Neural progenitor cell (in vitro differentiated cells): ENCODE results near the gene FOXF2. TPM values are rescaled to one million over a fixed set of nuclear protein-coding genes. Genes with fewer than 3 reads are reported as not detected.
"Not testable (repeated sequence)": the region's sequence is repeated elsewhere in the genome, so short reads cannot be mapped to it uniquely, and the experiment has no call there.

ENCODE experiments used
- DNase-seq: peaks from one replicate; pipeline ENCODE4 v3.0.0-alpha.2; 2016; ENCODE audit warnings: low spot score
- H2AFZ ChIP-seq: fragments of 200-600 bp; sonication (generic); replicated peaks from 2 replicates; pipeline ENCODE4 v1.6.1; 2016; ENCODE audit warnings: antibody characterized with exemption
- H3F3A ChIP-seq: fragments of 200-600 bp; sonication (generic); 2 replicates; pipeline ENCODE4 v1.6.1; 2016; ENCODE audit warnings: antibody characterized with exemption, low read depth
- H3K27ac ChIP-seq: fragments of 200-600 bp; sonication (generic); 2 replicates; pipeline ENCODE4 v1.5.1; 2016; ENCODE audit warnings: mild to moderate bottlenecking
- H3K27me3 ChIP-seq: fragments of 200-600 bp; sonication (generic); 2 replicates; pipeline ENCODE4 v1.6.1; 2016; ENCODE audit warnings: mild to moderate bottlenecking, moderate library complexity
- H3K36me3 ChIP-seq: fragments of 200-600 bp; sonication (generic); 2 replicates; pipeline ENCODE4 v1.5.1; 2016
- H3K4me1 ChIP-seq: fragments of 200-600 bp; sonication (generic); 2 replicates; pipeline ENCODE4 v1.6.1; 2016; ENCODE audit warnings: mixed run types
- H3K4me2 ChIP-seq: fragments of 200-600 bp; sonication (generic); 2 replicates; pipeline ENCODE4 v1.6.1; 2016
- H3K4me3 ChIP-seq: fragments of 200-600 bp; sonication (generic); 2 replicates; pipeline ENCODE4 v1.5.1; 2016
- H3K79me2 ChIP-seq: fragments of 200-600 bp; sonication (generic); 2 replicates; pipeline ENCODE4 v1.6.1; 2016; ENCODE audit warnings: low read depth
- H3K9ac ChIP-seq: fragments of 200-600 bp; sonication (generic); 2 replicates; pipeline ENCODE4 v1.6.1; 2016
- H3K9me3 ChIP-seq: fragments of 200-600 bp; sonication (generic); 2 replicates; pipeline ENCODE4 v1.5.1; 2016; ENCODE audit warnings: low read depth
- H4K20me1 ChIP-seq: fragments of 200-600 bp; sonication (generic); 2 replicates; pipeline ENCODE4 v1.6.1; 2016; ENCODE audit warnings: low read depth
- H3K27ac Mint-ChIP-seq: 3 replicates; pipeline ENCODE4 v1.8.0; 2021; ENCODE audit warnings: mixed read lengths
- H3K27me3 Mint-ChIP-seq: 2 replicates; pipeline ENCODE4 v1.8.0; 2022; ENCODE audit warnings: low read depth, mild to moderate bottlenecking, inconsistent platforms, moderate library complexity, mixed read lengths; ENCODE audit not compliant: insufficient read depth
- H3K36me3 Mint-ChIP-seq: 3 replicates; pipeline ENCODE4 v1.8.0; 2021; ENCODE audit warnings: mixed read lengths
- H3K4me1 Mint-ChIP-seq: 3 replicates; pipeline ENCODE4 v1.8.0; 2021; ENCODE audit warnings: mixed read lengths
- H3K4me3 Mint-ChIP-seq: 3 replicates; pipeline ENCODE4 v1.8.0; 2021; ENCODE audit warnings: mild to moderate bottlenecking, moderate library complexity, mixed read lengths
- H3K9me3 Mint-ChIP-seq: 3 replicates; pipeline ENCODE4 v1.8.0; 2020; ENCODE audit warnings: mixed read lengths
- CTCF ChIP-seq: fragments of 200-600 bp; sonication (generic); IDR thresholded peaks from 2 replicates; pipeline ENCODE4 v1.5.1; 2017; ENCODE audit warnings: antibody characterized with exemption, mild to moderate bottlenecking
- EZH2 ChIP-seq: fragments of 200-600 bp; sonication (generic); IDR thresholded peaks from 2 replicates; pipeline ENCODE4 v1.6.1; 2017; ENCODE audit warnings: antibody characterized with exemption, mild to moderate bottlenecking, moderate library complexity
- EZH2phosphoT487 ChIP-seq: fragments of 200-600 bp; sonication (generic); IDR thresholded peaks from 2 replicates; pipeline ENCODE4 v1.6.1; 2017; ENCODE audit warnings: antibody characterized with exemption
- total RNA-seq: library from RNA; depleted of rRNA; stranded (reverse); fragments of >200 nt; gene quantifications from 2 replicates; pipeline ENCODE4 v1.2.3, GENCODE V29; 2015; ENCODE audit warnings: low replicate concordance

The FOXF2 gene
- total RNA-seq, 1 donor from 2014 or later = not detected

- Histone ChIP-seq H4K20me1 (no peaks in the 10 kb centered on the region), H3K9ac (no peak overlapping the region), H3K27ac (no peak overlapping the region), H3K4me2 (no peak overlapping the region), H3F3A (no peaks in the 10 kb centered on the region), H3K4me1 (peaks cover 15% of the 10 kb centered on the region), H3K79me2 (no peaks in the 10 kb centered on the region), H3K4me3 (no peak overlapping the region), H2AFZ (no peak overlapping the region), H3K36me3 (peaks cover 12% of the 10 kb centered on the region), H3K27me3 (no peaks in the 10 kb centered on the region), H3K9me3 (peaks cover 16% of the 10 kb centered on the region)
- peaks cover 16% of the 10 kb centered on the region for H3K4me1 Mint-ChIP-seq
- H3K27me3 Mint-ChIP-seq = no peaks in the 10 kb centered on the region
- no peak overlapping the region for H3K27ac Mint-ChIP-seq
- TF ChIP-seq EZH2phosphoT487 = no peak
- TF ChIP-seq CTCF = no peak
- TF ChIP-seq EZH2 = no peak
- no peak overlapping the region for H3K4me3 Mint-ChIP-seq
- peaks cover 36% of the 10 kb centered on the region for H3K9me3 Mint-ChIP-seq
- DNase-seq = no peak
- H3K36me3 Mint-ChIP-seq = no peaks in the 10 kb centered on the region
These were observed 37.9 kb upstream of the FOXF2 start for GRCh38 chr6:1351381-1352008.

GRCh38 chr6:1355068-1355467, 34.3 kb upstream of the FOXF2 start:
- H3K9me3 ChIP-seq = peaks cover 16% of the 10 kb centered on the region
- not testable (repeated sequence) for DNase-seq, H3K27ac Mint-ChIP-seq, H3K79me2 ChIP-seq, H3K4me1 ChIP-seq, H3K4me1 Mint-ChIP-seq, H2AFZ ChIP-seq, H3K4me3 ChIP-seq, H3K27ac ChIP-seq, H3K4me3 Mint-ChIP-seq, H3K27me3 Mint-ChIP-seq, H3K36me3 Mint-ChIP-seq, H3F3A ChIP-seq, H3K27me3 ChIP-seq, H3K9ac ChIP-seq, H4K20me1 ChIP-seq, H3K4me2 ChIP-seq
- H3K36me3 ChIP-seq = peaks cover 12% of the 10 kb centered on the region
- peaks cover 32% of the 10 kb centered on the region for H3K9me3 Mint-ChIP-seq

- Histone ChIP-seq H3K27me3 (peaks cover 32% of the 10 kb centered on the region), H3K4me1 (peaks cover 16% of the 10 kb centered on the region)
- H3K27ac ChIP-seq, H3K27me3 Mint-ChIP-seq, H3K4me2 ChIP-seq, H3K27ac Mint-ChIP-seq, H3K4me3 ChIP-seq, H3K79me2 ChIP-seq, H3K36me3 Mint-ChIP-seq, H3K9ac ChIP-seq, H3F3A ChIP-seq, H3K9me3 Mint-ChIP-seq, DNase-seq, H3K9me3 ChIP-seq, H4K20me1 ChIP-seq, H3K4me1 Mint-ChIP-seq, H3K36me3 ChIP-seq, H2AFZ ChIP-seq, H3K4me3 Mint-ChIP-seq: not testable (repeated sequence)
These were observed 27.7 kb upstream of the FOXF2 start for GRCh38 chr6:1361717-1362116.

- Histone ChIP-seq H3K4me1 (peaks cover 16% of the 10 kb centered on the region), H3K27me3 (peaks cover 36% of the 10 kb centered on the region), H3K4me2 (no peak overlapping the region), H3K9ac (no peak overlapping the region), H4K20me1 (no peaks in the 10 kb centered on the region), H3K9me3 (no peaks in the 10 kb centered on the region), H3F3A (no peaks in the 10 kb centered on the region), H3K4me3 (no peak overlapping the region), H2AFZ (no peak overlapping the region), H3K27ac (no peak overlapping the region), H3K79me2 (no peaks in the 10 kb centered on the region), H3K36me3 (no peaks in the 10 kb centered on the region)
- Mint-ChIP-seq H3K27ac (no peak overlapping the region), H3K4me3 (no peak overlapping the region), H3K4me1 (no peaks in the 10 kb centered on the region), H3K27me3 (peaks cover 9% of the 10 kb centered on the region), H3K36me3 (no peaks in the 10 kb centered on the region), H3K9me3 (no peaks in the 10 kb centered on the region)
- no peak for TF ChIP-seq EZH2phosphoT487
- DNase-seq = no peak
These were observed 26.7 kb upstream of the FOXF2 start for GRCh38 chr6:1362643-1363042.

- H3K79me2 ChIP-seq = no peaks in the 10 kb centered on the region
- no peak overlapping the region for H3K4me2 ChIP-seq
- no peak for DNase-seq
- H3K36me3 ChIP-seq = no peaks in the 10 kb centered on the region
- no peak for TF ChIP-seq EZH2phosphoT487
- H3K9me3 Mint-ChIP-seq = no peaks in the 10 kb centered on the region
- peaks cover 40% of the 10 kb centered on the region for H3K27me3 ChIP-seq
- H2AFZ ChIP-seq = no peak overlapping the region
- no peak overlapping the region for H3K27ac Mint-ChIP-seq
- H3K4me3 ChIP-seq = no peak overlapping the region
- H3K9me3 ChIP-seq = no peaks in the 10 kb centered on the region
- no peaks in the 10 kb centered on the region for H3K4me1 Mint-ChIP-seq
- no peaks in the 10 kb centered on the region for H4K20me1 ChIP-seq
- no peaks in the 10 kb centered on the region for H3K36me3 Mint-ChIP-seq
- H3K27me3 Mint-ChIP-seq = peaks cover 10% of the 10 kb centered on the region
- peaks cover 16% of the 10 kb centered on the region for H3K4me1 ChIP-seq
- H3K4me3 Mint-ChIP-seq = no peak overlapping the region
- H3K27ac ChIP-seq = no peak overlapping the region
- H3K9ac ChIP-seq = no peak overlapping the region
- no peaks in the 10 kb centered on the region for H3F3A ChIP-seq
These were observed 26.1 kb upstream of the FOXF2 start for GRCh38 chr6:1363298-1363697.
